Thyroid gland (tissue), 4 donors: ENCODE data around the gene ENOX1. TPM values are rescaled to one million over a fixed set of nuclear protein-coding genes. Genes with fewer than 3 reads are reported as not detected.

Experiments used
- DNase-seq, 2 donors: peaks; one replicate each; pipeline ENCODE4 v3.0.0-alpha.2; 2019
- H3K27ac ChIP-seq, 3 donors: fragments of 200-600 bp; sonication (generic); 1 replicate in 2 of 3; 2 replicates in 1 of 3; pipeline ENCODE4 v1.5.1; 2016 to 2019; ENCODE audit warnings: mild to moderate bottlenecking in 1 of 3, moderate library complexity in 1 of 3
- H3K27me3 ChIP-seq: fragments of 200-600 bp; sonication (generic); one replicate; pipeline ENCODE4 v1.5.1; 2019
- H3K36me3 ChIP-seq, 2 donors: fragments of 200-600 bp; sonication (generic); one replicate each; pipeline ENCODE4 v1.5.1; 2016 to 2019
- H3K4me1 ChIP-seq, 2 donors: fragments of 200-600 bp; sonication (generic); one replicate each; pipeline ENCODE4 v1.5.1; 2017 to 2019
- H3K4me3 ChIP-seq, 3 donors: fragments of 200-600 bp; sonication (generic); replicated peaks in 1 of 3; 1 replicate in 2 of 3; 2 replicates in 1 of 3; pipeline ENCODE4 v1.5.1; 2016; ENCODE audit warnings: mild to moderate bottlenecking in 1 of 3
- H3K9me3 ChIP-seq: fragments of 200-600 bp; sonication (generic); one replicate; pipeline ENCODE4 v1.5.1; 2017
- POLR2A ChIP-seq, 2 donors: fragments of 450-650 bp; IDR thresholded peaks; one replicate each; pipeline ENCODE4 v1.6.1; 2017; ENCODE audit warnings: antibody characterized with exemption in 2 of 2, mild to moderate bottlenecking in 2 of 2, moderate library complexity in 1 of 2
- WGBS, 2 donors: methylation state at CpG; one replicate each; pipeline ENCODE4 v1.1.5; 2017; 5-methylcytosine and 5-hydroxymethylcytosine counted together
- intact Hi-C: fragments of 100-400 bp; cut with DNase I; formaldehyde crosslinking; loops from one replicate; pipeline ENCODE4 v1.15.1; 2023
- total RNA-seq, 4 donors: library from RNA; depleted of rRNA; stranded (reverse); fragments of >200 nt; gene quantifications; one replicate each; pipeline ENCODE4 v1.2.3, GENCODE V29; 2016
- TF ChIP-seq, protein P1 (sequence below), 6 experiments: fragments of 200-600 bp in 3 of 6; fragments of 450-650 bp in 3 of 6; sonication (generic) in 3 of 6; IDR thresholded peaks; one replicate each; pipeline ENCODE4 v1.5.1; 2016 to 2019; ENCODE audit warnings: antibody characterized with exemption in 6 of 6, mild to moderate bottlenecking in 2 of 6, inconsistent platforms in 1 of 6, moderate library complexity in 1 of 6

Gene ENOX1
- total RNA-seq, 4 donors from 2014 or later: 0.13 to 1.8 (median 0.31) TPM

DNA sequence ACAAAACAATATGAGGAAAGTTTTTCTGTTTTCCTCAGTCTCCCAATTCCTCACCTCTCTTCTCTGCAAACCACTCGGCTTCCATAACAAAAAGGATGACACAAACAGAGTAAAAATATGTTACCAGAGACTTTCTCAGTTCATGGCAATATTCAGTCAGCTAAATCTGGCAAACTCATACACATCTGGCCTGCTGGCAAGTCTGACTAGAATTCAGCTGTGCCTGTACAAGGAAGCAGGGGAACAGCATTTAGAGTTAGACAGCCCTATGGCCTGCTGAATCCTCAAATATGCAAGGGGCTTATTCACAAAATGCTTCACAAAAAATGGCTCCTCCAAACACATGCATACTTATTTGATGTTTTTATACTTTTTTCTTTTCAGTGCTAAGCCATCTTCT, 227.8 kb downstream of the ENOX1 start:
- Histone ChIP-seq H3K27me3 (no peaks in the 10 kb centered on the region), H3K36me3 (no peaks in the 10 kb centered on the region), H3K27ac (no peak overlapping the region), H3K4me3 (no peak overlapping the region), H3K4me1 (no peaks in the 10 kb centered on the region), H3K9me3 (no peaks in the 10 kb centered on the region)
- TF ChIP-seq, protein P1, sequence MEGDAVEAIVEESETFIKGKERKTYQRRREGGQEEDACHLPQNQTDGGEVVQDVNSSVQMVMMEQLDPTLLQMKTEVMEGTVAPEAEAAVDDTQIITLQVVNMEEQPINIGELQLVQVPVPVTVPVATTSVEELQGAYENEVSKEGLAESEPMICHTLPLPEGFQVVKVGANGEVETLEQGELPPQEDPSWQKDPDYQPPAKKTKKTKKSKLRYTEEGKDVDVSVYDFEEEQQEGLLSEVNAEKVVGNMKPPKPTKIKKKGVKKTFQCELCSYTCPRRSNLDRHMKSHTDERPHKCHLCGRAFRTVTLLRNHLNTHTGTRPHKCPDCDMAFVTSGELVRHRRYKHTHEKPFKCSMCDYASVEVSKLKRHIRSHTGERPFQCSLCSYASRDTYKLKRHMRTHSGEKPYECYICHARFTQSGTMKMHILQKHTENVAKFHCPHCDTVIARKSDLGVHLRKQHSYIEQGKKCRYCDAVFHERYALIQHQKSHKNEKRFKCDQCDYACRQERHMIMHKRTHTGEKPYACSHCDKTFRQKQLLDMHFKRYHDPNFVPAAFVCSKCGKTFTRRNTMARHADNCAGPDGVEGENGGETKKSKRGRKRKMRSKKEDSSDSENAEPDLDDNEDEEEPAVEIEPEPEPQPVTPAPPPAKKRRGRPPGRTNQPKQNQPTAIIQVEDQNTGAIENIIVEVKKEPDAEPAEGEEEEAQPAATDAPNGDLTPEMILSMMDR (IDR thresholded peaks at IDR 0.05): no peak
- no peak for DNase-seq
- intact Hi-C loops: no loop called here
- 78 to 90% methylated on average over 1 of the region's 1 CpG for WGBS, 2 donors

DNA sequence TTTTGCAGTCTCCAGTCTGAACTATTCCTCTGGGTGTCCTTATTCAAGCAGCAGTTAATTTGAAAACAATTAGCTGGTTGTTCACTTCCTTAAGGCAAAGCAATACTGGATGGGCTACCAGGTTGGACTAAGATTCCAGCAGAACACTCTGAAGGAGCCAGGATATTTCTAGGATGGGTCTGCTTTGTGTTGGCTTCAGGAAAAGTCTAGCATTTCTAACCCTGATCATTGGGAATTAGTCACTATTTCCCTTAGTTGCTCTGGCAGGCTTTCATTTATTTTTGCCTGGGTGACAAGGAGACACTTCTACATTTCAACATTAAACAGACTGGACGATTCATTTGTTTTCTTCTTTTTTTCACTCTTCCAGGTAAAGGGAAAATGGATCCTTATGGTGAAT, 228.4 kb downstream of the ENOX1 start:
- intact Hi-C loops: no loop called here
- TF ChIP-seq POLR2A (IDR thresholded peaks at IDR 0.05): no peak
- TF ChIP-seq, protein P1 (IDR thresholded peaks at IDR 0.05): no peak
- Histone ChIP-seq H3K4me1 (no peaks in the 10 kb centered on the region), H3K4me3 (no peak overlapping the region), H3K36me3 (no peaks in the 10 kb centered on the region), H3K9me3 (no peaks in the 10 kb centered on the region), H3K27me3 (no peaks in the 10 kb centered on the region), H3K27ac (no peak overlapping the region)
- no peak for DNase-seq
- 57 to 67% methylated on average over 1 of the region's 1 CpG for WGBS, 2 donors

DNA sequence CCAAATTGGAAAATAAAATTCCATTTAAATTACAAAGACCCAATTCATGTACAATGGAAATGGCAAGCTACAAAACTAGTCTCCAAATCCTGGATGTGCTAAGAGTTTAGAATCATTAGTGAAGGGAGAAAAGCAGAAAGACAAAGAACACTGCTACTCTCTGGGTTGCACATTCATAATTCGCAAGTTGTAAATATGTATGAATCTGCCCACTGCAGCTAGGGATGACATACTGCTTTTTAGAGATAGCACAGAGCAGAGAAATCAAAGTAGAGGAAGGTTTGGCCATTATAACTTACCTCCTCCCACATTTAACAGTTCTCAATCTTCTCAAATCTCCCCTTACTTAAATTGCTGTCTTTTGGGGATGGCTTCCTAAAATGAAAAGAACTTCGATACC, 231.1 kb downstream of the ENOX1 start:
- Histone ChIP-seq H3K36me3 (no peaks in the 10 kb centered on the region), H3K27ac (no peak overlapping the region), H3K9me3 (no peaks in the 10 kb centered on the region), H3K4me1 (no peaks in the 10 kb centered on the region), H3K4me3 (no peak overlapping the region), H3K27me3 (no peaks in the 10 kb centered on the region)
- intact Hi-C loops: no loop called here
- DNase-seq: no peak
- 95 to 98% methylated on average over 2 of the region's 2 CpGs for WGBS, 2 donors
- no peak for TF ChIP-seq POLR2A (IDR thresholded peaks at IDR 0.05)
- TF ChIP-seq, protein P1 (IDR thresholded peaks at IDR 0.05): no peak

DNA sequence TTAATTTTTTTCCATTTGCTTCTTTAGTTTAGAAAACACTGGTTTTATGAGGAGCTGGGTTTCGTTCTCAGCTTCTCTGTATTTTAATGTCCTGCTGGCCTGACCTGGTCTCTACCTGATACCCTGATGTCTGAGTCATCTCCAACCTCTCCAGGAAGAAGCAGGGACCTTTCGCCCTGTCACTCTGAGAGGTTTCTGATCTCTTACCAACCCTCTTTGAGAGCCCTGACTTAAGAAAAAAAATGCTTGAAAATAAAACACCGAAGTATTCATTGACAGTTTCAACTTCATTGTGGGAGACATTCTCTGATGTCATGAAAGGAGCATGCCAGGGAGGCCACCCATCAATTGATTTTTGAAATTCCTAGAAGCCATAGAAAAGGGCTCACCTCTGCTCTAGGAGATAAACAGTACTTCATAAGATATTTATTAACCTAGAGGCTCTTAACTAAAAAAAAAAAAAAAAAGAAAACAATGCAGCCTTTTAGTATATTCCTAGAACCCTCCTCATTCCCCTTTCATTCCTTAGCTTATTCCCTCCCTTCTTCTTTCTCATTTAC, 234.8 kb downstream of the ENOX1 start:
- no peak for DNase-seq
- WGBS, 2 donors: 88 to 89% methylated on average over 3 of the region's 3 CpGs
- TF ChIP-seq POLR2A (IDR thresholded peaks at IDR 0.05): no peak
- TF ChIP-seq, protein P1 (IDR thresholded peaks at IDR 0.05): no peak
- H3K9me3 ChIP-seq: no peaks in the 10 kb centered on the region
- H3K27ac ChIP-seq: no peak overlapping the region
- H3K27me3 ChIP-seq: no peaks in the 10 kb centered on the region
- H3K36me3 ChIP-seq: no peaks in the 10 kb centered on the region
- H3K4me3 ChIP-seq: no peak overlapping the region
- peaks cover 2 to 4% of the 10 kb centered on the region in 2 donors for H3K4me1 ChIP-seq
- intact Hi-C loops: no loop called here

DNA sequence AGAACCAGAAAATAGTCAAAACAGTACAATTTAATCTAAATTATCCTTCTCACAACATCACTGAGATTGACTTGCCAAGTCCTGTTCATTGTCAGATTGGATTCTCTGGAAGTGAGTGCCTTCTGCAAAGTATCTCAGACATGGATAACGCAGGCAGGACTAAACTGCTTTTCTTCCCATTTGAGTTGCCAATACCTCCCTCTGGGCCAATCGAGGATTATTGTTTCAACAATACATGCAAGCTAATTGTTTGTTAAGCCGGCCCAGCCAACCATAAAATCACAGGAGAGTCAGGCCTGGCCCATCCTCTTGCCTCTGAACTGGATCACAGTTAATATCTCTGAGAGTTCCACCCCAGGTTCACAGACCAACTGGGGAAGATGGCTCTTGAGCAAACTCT, 240.0 kb downstream of the ENOX1 start:
- peak; percentile 40 to 56 for DNase-seq
- WGBS, 2 donors: 20 to 24% methylated on average over 3 of the region's 3 CpGs
- no peaks in the 10 kb centered on the region for H3K9me3 ChIP-seq
- no peaks in the 10 kb centered on the region for H3K27me3 ChIP-seq
- peaks cover 11 to 14% of the 10 kb centered on the region in 2 donors for H3K4me1 ChIP-seq
- TF ChIP-seq, protein P1 (IDR thresholded peaks at IDR 0.05): no peak
- TF ChIP-seq POLR2A (IDR thresholded peaks at IDR 0.05): no peak
- intact Hi-C loops: no loop called here
- no peak overlapping the region for H3K4me3 ChIP-seq
- no peak overlapping the region for H3K27ac ChIP-seq
- H3K36me3 ChIP-seq: no peaks in the 10 kb centered on the region
